ENCODE measurements around the gene MUC5AC. TPM values are rescaled to one million over a fixed set of nuclear protein-coding genes. Genes with fewer than 3 reads are reported as not detected.

Gene MUC5AC
- polyA plus RNA-seq, 1 experiment = not detected

DNA sequence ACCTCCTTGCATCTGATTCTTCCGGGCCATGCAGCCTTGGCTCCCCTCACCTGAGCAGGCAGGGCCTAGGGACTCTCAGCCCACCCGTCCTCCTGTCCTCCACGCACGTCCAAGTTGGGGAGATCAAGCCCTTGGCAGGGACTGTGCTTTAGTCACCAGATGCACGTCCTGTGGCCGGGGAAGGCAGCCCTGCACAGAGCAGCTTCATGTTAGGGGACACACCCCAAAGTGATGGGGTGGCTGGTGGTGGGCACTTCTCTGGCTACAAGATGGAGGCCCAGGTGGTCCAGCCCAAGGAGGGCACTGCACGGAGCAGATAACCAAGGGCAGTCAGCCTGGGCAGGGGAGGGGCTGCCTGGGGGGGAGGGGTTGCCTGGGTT, 66.3 kb downstream of the MUC5AC start:
- Histone ChIP-seq H3K36me3 (ENCODE audit: control insufficient read depth, insufficient read depth, low read length) (no peaks in the 10 kb centered on the region), H3K4me3 (ENCODE audit: low read depth, low read length) (no peak overlapping the region), H3K27me3 (ENCODE audit: control insufficient read depth, insufficient read depth, low read length) (0 out of 2 replicates have a peak, but pooled peaks cover 2% of the 10 kb centered on the region)
- POLR2A ChIA-PET = no interaction called here
- CTCF ChIA-PET = no interaction called here
- TF ChIP-seq, protein P1, sequence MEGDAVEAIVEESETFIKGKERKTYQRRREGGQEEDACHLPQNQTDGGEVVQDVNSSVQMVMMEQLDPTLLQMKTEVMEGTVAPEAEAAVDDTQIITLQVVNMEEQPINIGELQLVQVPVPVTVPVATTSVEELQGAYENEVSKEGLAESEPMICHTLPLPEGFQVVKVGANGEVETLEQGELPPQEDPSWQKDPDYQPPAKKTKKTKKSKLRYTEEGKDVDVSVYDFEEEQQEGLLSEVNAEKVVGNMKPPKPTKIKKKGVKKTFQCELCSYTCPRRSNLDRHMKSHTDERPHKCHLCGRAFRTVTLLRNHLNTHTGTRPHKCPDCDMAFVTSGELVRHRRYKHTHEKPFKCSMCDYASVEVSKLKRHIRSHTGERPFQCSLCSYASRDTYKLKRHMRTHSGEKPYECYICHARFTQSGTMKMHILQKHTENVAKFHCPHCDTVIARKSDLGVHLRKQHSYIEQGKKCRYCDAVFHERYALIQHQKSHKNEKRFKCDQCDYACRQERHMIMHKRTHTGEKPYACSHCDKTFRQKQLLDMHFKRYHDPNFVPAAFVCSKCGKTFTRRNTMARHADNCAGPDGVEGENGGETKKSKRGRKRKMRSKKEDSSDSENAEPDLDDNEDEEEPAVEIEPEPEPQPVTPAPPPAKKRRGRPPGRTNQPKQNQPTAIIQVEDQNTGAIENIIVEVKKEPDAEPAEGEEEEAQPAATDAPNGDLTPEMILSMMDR (IDR thresholded peaks at IDR 0.05; ENCODE audit: insufficient read depth, low read depth, low read length) = no peak
- DNase-seq (ENCODE audit: low read depth) = no peak

DNA sequence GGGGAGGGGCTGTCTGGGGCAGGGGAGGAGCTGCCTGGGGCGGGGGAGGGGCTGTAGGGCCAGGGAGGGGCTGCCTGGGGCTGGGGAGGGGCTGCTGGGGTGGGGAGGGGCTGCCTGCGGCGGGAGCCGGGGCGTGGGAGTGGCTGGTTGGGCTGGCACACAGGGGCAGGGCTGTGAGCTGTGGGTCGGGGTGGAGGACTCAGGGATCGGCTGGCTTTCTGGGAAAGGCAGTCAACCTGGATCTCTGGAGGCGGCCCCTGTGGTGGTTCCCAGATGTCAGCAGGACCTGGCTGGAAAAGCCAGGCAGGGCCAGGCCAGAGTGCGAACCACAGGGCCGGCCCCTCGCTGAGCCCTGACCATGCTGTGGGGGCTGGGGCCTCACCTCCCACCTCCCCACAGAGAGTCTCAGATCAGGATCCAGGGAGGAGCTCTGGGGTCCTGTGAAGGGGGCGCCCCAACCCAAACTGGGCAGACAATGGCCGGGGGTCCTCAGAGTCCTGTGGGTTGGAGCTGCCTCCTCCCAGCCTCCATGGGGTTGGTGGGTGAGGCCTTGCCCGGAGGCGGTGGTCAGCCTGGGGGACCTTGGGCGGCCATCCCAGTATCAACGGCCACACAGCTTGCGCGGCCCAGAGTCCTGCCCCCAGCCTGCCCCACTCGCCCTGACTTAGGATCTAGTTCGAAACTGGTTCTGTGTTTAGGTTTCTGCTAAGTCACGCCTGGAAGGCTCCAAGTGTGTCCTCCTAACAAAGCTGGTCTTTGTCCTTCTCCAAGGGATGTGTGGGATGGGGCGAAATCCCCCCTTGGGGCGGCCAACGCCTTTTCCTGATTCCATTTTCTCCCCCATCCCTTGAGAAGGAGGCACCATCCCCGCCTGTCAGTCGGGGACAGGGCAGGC, 67.0 kb downstream of the MUC5AC start:
- POLR2A ChIA-PET = no interaction called here
- Histone ChIP-seq H3K27me3 (ENCODE audit: control insufficient read depth, insufficient read depth, low read length) (0 out of 2 replicates have a peak, but pooled peaks cover 2% of the 10 kb centered on the region), H3K4me3 (ENCODE audit: low read depth, low read length) (no peak overlapping the region), H3K36me3 (ENCODE audit: control insufficient read depth, insufficient read depth, low read length) (no peaks in the 10 kb centered on the region)
- DNase-seq (ENCODE audit: low read depth) = no peak
- CTCF ChIA-PET = interaction anchor here (1.1 to 1.6 kb wide), 2 partner anchors 22 to 43 kb away, joined by 3 read pairs; no protein-coding TSS in a partner anchor
- TF ChIP-seq, protein P1 (IDR thresholded peaks at IDR 0.05; ENCODE audit: insufficient read depth, low read depth, low read length) = no peak

DNA sequence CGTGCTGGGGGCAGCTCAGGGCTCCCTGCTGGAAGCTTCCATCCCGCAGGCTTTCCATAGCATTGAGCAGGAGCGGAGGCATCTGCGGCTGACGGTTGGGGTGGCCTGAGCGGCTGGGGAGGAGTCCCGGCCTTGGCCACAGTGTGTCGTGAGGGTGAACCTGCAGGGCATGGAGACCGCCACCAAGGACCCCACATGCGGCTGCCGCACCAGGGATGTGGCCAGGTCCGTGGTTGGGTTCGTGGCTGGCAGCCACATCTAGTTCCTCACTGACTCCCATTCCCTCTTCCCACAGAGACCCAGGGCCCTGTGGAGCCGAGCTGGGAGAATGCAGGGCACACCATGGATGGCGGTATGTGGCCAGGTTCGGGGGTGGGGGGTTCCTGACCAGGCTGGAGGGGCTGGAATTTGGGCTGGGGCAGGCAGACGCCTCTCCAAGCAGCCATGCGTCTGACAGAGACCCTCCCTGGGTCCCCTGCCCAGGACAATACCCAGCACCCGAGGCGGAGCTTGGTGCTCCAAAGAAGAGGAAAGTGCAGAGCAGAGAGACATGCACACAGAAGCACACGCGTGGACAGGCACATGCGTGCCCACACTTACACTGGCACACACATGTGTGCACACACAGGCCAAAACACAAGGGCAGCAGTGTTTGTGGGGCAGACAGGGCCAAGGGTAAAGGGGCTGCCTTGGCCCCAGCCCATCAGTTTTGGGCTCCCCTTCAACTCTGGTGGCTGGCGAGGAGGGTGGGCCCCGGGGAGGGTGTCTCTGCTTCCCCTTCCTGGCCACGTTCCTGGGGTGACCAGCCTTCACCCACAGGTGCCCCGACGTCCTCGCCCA, 67.9 kb downstream of the MUC5AC start:
- TF ChIP-seq, protein P1 (IDR thresholded peaks at IDR 0.05; ENCODE audit: insufficient read depth, low read depth, low read length) = no peak
- Histone ChIP-seq H3K27me3 (ENCODE audit: control insufficient read depth, insufficient read depth, low read length) (0 out of 2 replicates have a peak, but pooled peaks cover 2% of the 10 kb centered on the region), H3K36me3 (ENCODE audit: control insufficient read depth, insufficient read depth, low read length) (no peaks in the 10 kb centered on the region), H3K4me3 (ENCODE audit: low read depth, low read length) (no peak overlapping the region)
- ChIA-PET POLR2A (no interaction called here), CTCF (interaction anchor here (1.1 to 1.6 kb wide), 2 partner anchors 23 to 42 kb away, joined by 3 read pairs; no protein-coding TSS in a partner anchor)
- DNase-seq (ENCODE audit: low read depth) = no peak

DNA sequence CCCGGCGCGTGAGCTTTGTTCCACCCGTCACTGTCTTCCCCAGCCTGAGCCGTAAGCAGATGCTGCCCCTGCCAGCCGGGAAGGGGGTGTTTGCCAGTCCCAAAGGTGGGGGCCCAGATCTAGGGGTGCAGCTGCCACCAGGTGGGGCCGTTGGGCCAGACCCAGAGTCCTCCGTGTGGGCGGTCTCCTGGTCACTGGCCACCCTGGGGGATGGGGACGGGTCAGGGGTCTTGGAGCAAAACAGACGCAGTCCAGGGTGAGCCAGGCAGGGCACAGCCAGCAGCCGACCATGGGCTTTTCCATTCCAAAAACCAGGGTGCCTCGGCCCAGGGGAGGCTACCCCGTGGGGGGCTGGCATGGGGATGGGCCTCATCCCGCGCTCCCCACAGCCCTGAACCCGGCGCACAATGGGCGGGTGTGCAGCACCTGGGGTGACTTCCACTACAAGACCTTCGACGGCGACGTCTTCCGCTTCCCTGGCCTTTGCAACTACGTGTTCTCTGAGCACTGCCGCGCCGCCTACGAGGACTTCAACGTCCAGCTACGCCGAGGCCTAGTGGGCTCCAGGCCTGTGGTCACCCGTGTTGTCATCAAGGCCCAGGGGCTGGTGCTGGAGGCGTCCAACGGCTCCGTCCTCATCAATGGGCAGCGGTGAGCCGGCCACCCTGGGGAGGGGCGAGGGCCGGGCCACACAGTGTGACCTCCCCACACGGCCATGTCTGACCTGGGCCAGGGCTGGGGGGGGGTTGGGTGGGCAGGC, 68.7 kb downstream of the MUC5AC start:
- Histone ChIP-seq H3K36me3 (ENCODE audit: control insufficient read depth, insufficient read depth, low read length) (no peaks in the 10 kb centered on the region), H3K27me3 (ENCODE audit: control insufficient read depth, insufficient read depth, low read length) (0 out of 2 replicates have a peak, but pooled peaks cover 2% of the 10 kb centered on the region), H3K4me3 (ENCODE audit: low read depth, low read length) (no peak overlapping the region)
- ChIA-PET POLR2A (no interaction called here), CTCF (interaction anchor here (1.6 to 1.7 kb wide), 2 partner anchors 23 to 348 kb away, joined by 3 read pairs; no protein-coding TSS in a partner anchor)
- DNase-seq (ENCODE audit: low read depth) = no peak
- TF ChIP-seq, protein P1 (IDR thresholded peaks at IDR 0.05; ENCODE audit: insufficient read depth, low read depth, low read length) = no peak

All from BJ (cell line).